ENCODE measurements around the gene TIMELESS. TPM values are rescaled to one million over a fixed set of nuclear protein-coding genes. Genes with fewer than 3 reads are reported as not detected.
"Not testable (repeated sequence)": the region's sequence is repeated elsewhere in the genome, so short reads cannot be mapped to it uniquely, and the experiment has no call there.

TIMELESS gene
- polyA plus RNA-seq, 4 donors = 30.4 to 45.3 (median 40.8) TPM

- no peak for DNase-seq (ENCODE audit: low read depth in 4 of 4, low spot score in 2 of 4)
Observed at GRCh38 chr12:56410768-56411167, 38.5 kb downstream of the TIMELESS start.

DNA sequence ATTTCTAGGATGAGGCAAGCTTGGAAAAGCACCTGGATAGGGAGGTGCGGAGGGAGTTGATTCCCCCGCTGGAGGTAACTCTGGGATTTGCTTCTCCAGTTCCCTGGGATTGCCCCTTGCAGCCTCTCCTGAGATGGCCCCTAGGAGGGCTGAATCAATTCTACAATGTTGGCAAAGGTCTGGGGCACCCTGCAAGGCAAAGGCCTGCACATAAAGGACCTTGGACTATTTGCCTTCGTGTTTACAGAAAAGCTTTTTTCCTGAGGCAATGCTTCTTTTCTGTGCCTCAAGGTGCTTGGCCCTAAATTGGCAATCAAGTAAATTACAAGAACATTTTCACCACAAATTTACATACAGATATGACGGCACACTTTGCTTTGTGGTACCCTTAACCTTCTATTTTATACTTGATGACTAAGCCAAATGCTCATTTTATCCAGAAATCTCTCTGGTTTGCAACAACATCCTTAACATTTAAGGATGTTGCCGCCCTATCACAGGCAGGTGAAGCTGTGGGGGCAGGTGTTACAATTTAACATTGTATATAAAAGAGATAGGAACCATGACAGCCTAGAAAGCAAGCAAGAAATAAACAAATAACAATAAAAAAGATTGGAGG, 40.3 kb downstream of the TIMELESS start:
- no peak for DNase-seq (ENCODE audit: low read depth in 4 of 4, low spot score in 2 of 4)

DNA sequence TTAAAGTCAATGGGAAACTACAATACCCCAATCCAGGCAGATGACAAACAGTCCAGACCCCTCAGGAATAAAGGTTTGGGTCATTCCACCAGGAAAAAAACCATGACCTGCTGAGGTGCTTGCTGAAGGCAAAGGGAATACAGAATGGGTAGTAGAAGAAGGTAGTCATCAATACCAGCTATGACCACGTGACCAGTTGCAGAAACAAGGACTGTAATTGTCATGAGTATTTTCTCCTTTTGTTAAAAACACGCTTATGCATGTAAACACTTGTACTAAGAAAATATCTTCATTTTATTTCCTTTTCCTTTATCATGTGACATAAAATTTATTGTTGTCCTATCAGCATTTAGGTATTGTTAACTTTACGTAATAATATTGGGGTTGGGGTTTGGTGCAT, 45.0 kb downstream of the TIMELESS start:
- not testable (repeated sequence) for DNase-seq (ENCODE audit: low read depth in 4 of 4, low spot score in 2 of 4)

DNA sequence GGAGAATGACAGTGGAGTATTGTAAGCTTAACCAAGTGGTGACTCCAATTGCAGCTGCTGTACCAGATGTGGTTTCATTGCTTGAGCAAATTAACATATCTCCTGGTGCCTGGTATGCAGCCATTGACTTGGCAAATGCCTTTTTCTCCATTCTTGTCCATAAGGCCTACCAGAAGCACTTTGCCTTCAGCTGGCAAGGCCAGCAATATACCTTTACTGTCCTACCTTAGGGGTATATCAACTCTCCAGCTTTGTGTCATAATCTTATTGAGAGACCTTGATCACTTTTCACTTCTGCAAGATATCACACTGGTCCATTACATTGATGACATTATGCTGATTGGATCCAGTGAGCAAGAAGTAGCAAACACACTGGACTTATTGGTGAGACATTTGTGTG, 47.6 kb downstream of the TIMELESS start:
- not testable (repeated sequence) for DNase-seq (ENCODE audit: low read depth in 4 of 4, low spot score in 2 of 4)

DNA sequence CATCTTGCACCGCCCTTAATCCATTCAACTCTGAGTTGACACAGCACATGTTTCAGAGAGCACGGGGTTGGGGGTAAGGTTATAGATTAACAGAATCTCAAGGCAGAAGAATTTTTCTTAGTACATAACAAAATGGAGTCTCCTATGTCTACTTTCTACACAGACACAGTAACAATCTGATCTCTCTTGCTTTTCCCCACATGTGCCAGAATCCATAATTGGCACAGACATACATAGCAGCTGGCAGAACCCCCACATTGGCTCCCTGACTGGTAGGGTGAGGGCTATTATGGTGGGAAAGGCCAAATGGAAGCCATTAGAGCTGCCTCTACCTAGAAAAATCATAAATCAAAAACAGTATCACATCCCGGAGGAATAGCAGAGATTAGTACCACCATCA, 48.1 kb downstream of the TIMELESS start:
- not testable (repeated sequence) for DNase-seq (ENCODE audit: low read depth in 4 of 4, low spot score in 2 of 4)

DNA sequence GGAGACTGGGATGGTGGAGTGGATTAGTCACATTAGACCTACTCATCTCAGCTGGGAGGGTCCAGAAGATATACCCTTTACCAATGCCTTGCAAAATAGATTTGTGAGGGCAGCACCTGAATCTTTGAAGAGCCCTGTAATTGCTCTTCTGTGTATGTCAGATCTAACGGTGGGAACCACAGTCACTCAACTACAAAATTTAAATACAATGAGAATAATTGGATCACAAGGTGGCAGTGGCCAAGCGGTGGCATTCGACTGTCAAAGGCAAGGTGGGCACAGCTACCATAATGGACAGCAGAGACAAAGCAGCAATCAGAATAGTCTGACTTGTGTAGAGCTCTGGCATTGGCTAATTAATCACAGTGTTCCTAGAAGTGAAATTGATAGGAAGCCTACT, 49.8 kb downstream of the TIMELESS start:
- not testable (repeated sequence) for DNase-seq (ENCODE audit: low read depth in 4 of 4, low spot score in 2 of 4)

DNA sequence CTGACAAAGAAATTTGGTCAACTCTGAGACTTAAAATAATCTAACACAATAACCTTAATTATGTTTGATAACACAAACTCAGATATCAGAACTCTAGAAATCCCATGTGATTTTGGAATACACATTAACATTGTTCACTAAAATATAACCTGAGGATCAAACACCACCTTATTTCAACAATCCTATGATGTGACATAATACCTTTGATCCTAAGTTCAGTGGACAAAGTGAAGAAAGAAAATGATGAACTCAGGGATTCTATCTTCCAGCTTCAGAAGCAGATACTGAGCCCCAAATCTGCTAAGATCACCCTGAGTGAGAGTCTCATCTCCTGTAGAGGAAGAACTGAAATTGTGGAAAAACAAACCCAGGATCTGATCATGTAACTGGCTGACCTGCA, 50.9 kb downstream of the TIMELESS start:
- DNase-seq (ENCODE audit: low read depth in 4 of 4, low spot score in 2 of 4) = no peak

- DNase-seq (ENCODE audit: low read depth in 4 of 4, low spot score in 2 of 4) = no peak
Observed at GRCh38 chr12:56392331-56392730, 56.9 kb downstream of the TIMELESS start.

DNA sequence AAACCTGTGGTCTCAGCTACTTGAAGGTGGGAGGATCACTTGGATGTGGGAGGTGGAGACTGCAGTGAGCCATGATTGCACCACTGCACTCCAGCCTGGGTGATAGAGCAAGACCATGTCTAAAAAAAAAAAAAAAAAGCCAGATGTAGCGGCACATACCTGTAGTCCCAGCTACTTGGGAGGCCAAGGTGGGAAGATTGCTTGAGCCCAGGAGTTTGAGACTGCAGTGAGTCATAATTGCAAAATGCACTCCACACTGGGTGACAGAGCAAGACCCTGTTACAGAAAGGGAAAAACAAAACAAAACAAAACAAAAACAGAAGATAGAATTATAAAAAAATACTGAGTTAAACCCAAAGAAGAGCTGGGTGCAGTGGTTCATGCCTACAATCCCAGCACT, 57.5 kb downstream of the TIMELESS start:
- DNase-seq (ENCODE audit: low read depth in 4 of 4, low spot score in 2 of 4) = no peak

DNA sequence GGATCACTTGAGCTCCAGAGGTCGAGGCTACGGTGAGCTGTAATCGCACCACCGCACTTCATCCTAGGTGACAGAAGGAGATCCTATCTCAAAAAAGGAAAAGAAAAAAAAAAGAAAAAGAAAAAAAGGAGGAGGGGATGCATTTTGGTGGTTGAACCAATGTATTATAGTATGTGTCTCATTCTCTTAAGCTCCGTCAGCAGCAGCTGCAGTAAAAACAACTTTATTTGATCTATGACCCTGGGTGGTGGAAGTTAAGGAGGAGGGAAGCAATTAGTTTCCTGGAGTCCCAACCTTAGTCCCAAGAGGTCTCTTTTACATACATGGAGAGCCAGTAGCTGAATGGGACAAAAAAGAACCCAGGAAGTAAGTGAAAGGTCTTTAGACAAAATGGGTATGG, 59.8 kb downstream of the TIMELESS start:
- DNase-seq (ENCODE audit: low read depth in 4 of 4, low spot score in 2 of 4) = no peak

- peak in 1 of 4 donors; percentile 37 for DNase-seq (ENCODE audit: low read depth in 4 of 4, low spot score in 2 of 4)
Observed at GRCh38 chr12:56387152-56387736, 62.0 kb downstream of the TIMELESS start.

DNA sequence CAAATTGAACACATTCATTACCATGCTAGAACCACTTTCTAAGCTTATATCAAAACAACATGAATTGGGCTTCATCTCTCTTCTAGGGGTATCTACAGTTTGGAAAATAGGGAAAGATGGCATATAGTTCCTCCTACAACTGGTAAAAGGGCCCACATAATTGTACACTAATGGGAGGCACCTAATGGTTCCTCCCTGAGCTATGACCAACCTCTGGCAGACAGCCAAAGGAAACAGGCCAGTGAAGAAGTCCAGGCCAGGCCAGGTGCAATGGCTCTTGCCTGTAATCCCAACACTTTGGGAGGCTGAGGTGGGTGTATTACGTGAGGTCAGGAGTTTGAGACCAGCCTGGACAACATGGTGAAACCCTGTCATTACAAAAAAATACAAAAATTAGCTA, 63.4 kb downstream of the TIMELESS start:
- no peak for DNase-seq (ENCODE audit: low read depth in 4 of 4, low spot score in 2 of 4)

DNA sequence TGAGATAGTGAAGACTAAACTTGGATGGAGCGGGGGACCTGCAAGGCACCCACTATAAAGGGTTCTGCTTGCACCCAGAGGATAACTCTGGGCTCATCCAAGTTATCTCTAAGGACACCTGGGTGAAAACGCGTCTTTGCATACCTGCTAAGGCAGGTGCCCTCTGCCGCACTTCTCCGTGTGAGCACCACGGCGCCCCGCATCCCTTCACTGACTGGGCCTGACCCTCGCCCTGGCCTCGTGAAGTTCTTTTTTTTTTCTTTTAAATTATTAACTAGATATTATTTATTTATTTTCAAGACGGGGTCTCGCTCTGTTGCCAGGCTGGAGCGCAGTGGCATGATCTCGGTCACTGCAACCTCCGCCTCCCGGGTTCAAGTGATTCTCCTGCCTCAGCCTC, 66.6 kb downstream of the TIMELESS start:
- DNase-seq (ENCODE audit: low read depth in 4 of 4, low spot score in 2 of 4) = no peak

- no peak for DNase-seq (ENCODE audit: low read depth in 4 of 4, low spot score in 2 of 4)
Observed at GRCh38 chr12:56377989-56378316, 71.3 kb downstream of the TIMELESS start.

- DNase-seq (ENCODE audit: low read depth in 4 of 4, low spot score in 2 of 4) = no peak
Observed at GRCh38 chr12:56377310-56377988, 71.8 kb downstream of the TIMELESS start.

GRCh38 chr12:56375598-56376434, 73.4 kb downstream of the TIMELESS start:
- DNase-seq (ENCODE audit: low read depth in 4 of 4, low spot score in 2 of 4) = no peak

DNA sequence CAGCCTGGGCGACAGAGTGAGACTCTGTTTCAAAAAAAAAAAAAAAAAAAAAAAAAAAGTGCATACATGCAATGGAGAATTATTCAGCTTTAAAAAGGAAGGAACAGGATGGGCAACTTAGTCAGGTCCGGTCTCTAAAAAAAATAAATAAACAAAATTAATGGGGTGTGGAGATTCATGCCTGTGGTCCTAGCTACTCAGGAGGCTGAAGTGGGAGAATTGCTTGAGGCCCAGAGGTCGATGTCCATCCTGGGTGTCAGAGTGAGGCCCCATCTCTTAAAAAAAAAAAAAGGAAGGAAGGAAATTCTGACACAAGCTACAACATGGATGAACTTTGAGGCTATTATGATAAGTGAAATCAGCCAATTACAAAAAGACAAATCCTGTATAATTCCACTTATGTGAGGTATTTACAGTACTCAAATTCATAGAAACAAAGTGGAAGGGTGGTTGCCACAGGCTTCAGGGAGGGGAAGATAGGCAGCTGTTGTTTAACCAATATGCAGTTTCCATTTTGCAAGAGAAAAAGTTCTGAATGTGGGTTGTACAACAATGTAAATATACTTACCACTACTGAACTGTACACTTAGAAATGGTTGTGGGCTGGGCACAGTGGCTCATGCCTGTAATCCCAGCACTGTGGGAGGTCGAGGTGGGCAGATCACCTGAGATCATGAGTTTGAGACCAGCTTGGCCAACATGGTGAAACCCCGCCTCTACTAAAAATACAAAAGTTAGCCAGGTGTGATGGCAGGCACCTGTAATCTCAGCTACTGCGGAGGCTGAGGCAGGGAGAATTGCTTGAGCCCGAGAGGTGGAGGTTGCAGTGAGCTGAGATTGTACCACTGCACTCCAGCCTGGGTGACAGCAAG, 74.3 kb downstream of the TIMELESS start:
- DNase-seq (ENCODE audit: low read depth in 4 of 4, low spot score in 2 of 4) = no peak

DNA sequence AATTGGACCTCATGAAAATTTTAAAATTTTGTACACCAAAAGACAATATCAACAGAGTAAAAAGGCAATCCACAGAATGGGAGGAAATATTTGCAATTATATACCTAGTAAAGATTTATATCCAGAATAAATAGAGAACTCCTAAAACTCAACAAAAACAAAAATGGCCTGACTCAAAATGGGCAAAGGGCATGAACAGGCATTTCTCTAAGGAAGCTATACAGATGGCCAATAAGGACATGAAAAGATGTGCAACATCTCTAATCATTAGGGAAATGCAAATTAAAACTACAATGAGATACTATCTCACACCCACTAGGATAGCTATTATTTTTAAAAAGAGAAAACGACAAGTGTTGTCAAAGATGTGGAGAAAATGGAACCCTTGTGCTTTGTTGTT, 75.7 kb downstream of the TIMELESS start:
- no peak for DNase-seq (ENCODE audit: low read depth in 4 of 4, low spot score in 2 of 4)

GRCh38 chr12:56366948-56367347, 82.3 kb downstream of the TIMELESS start:
- no peak for DNase-seq (ENCODE audit: low read depth in 4 of 4, low spot score in 2 of 4)

Measured in left renal cortex interstitium (tissue), 4 donors.